ENCODE measurements around the gene PRKAA1.

GRCh38 chr5:40775085-40775845 lies 22.9 kb downstream of the PRKAA1 start:
- TF ChIP-seq CTCF (IDR thresholded peaks at IDR 0.05) (no peak), POLR2A (IDR thresholded peaks at IDR 0.05) (no peak)

Measured in Peyer's patch (tissue), 4 donors.